CD4-positive, alpha-beta T cell treated with Interleukin-17A for 1 hour (primary cell): ENCODE results near the gene NFATC4.
"Not testable (repeated sequence)": the region's sequence is repeated elsewhere in the genome, so short reads cannot be mapped to it uniquely, and the experiment has no call there.

ENCODE experiments used
- DNase-seq: peaks from one replicate; pipeline ENCODE4 v3.0.0-alpha.2; 2020

The NFATC4 gene

DNA sequence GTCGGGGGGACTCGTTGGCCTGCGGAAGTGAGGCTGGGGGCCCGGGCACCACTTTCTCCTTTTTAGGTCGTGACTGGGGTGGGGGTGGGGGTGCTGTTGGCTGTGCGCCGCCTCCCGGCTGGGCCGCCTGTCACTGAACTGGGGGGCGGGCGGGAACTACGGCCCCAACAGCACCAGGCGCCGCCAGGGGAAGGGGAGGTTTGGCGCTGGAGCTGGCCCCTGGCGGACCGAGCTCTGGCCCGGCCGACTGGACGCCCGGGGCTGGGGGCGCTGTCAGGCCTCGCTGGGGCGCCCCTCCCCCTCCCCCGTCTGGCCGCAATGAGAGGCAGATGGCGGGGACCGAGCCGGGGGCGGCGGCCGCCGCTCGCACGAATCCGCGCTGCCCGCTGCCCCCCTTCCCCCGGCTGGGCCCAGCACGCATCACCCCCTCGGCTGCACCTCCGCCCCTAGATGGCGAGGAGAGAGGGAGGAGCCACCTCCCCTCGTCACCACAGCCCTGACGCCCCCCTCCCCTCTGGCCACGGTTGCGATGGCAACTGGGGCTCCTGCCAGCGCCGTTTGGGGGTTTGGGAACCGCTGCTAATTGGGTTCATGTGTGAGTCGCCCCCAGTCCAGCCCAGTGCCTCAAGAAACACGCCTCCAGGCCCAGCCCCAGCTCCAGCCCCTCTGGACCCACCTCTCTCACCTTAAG lies 723 bp downstream of the NFATC4 start:
- peak; percentile 42 for DNase-seq

DNA sequence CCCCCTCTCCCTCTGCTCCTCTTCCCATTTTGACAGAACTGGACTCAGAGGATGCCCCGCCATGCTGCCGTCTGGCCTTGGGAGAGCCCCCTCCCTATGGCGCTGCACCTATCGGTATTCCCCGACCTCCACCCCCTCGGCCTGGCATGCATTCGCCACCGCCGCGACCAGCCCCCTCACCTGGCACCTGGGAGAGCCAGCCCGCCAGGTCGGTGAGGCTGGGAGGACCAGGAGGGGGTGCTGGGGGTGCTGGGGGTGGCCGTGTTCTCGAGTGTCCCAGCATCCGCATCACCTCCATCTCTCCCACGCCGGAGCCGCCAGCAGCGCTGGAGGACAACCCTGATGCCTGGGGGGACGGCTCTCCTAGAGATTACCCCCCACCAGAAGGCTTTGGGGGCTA lies 1.5 kb downstream of the NFATC4 start:
- no peak for DNase-seq

GRCh38 chr14:24369907-24370687 lies 2.1 kb downstream of the NFATC4 start:
- no peak for DNase-seq

DNA sequence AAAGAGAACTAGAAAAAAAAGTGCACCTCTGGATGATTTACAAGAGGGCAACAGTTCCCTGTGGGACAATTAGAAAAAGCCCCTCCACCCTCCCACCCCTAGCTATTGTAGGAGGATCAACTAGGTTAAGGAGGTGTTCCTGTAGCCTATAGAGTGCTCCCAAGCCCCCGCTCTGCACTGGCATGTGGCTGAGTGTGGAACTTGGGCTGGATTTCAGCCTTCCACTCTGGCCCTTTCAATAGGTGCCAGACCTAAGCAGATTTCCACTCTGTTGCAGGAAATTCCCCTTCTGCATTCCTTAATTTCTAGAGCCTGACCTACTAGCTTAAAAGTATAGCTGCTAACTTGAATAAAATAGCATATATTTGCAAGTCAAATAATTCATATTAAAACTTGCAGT lies 2.8 kb downstream of the NFATC4 start:
- no peak for DNase-seq

DNA sequence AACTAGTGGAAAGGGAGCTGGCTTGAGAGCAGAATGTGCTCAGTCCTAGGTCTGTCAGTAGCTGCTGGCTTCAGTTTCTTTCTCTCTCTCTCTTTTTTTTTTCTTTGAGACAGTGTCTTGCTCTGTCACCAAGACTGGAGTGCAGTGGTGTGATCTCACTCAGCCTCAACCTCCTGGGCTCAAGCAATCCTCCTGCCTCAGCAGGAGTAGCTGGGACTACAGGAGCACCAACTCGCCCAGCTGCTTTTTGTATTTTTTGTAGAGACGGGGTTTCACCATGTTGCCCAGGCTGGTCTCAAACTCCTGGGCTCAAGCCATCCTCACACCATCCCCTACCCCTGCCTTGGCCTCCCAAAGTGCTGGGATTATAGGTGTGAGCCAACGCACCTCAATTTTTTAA lies 3.6 kb downstream of the NFATC4 start:
- DNase-seq, result not testable (repeated sequence)

- no peak for DNase-seq
These were observed 4.9 kb downstream of the NFATC4 start for GRCh38 chr14:24372701-24373416.

DNA sequence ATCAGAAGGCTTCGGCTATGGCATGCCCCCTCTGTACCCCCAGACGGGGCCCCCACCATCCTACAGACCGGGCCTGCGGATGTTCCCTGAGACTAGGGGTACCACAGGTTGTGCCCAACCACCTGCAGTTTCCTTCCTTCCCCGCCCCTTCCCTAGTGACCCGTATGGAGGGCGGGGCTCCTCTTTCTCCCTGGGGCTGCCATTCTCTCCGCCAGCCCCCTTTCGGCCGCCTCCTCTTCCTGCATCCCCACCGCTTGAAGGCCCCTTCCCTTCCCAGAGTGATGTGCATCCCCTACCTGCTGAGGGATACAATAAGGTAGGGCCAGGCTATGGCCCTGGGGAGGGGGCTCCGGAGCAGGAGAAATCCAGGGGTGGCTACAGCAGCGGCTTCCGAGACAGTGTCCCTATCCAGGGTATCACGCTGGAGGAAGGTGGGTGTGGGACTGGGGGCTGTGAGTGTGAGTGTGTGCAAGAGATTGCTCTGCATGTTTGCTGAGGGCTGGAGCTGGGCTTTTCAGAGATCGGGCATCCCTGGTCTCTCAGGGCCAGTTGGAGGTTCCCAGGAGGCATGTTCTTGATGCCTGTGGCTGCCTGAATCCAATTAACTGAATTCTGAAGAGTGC lies 8.6 kb downstream of the NFATC4 start:
- no peak for DNase-seq

GRCh38 chr14:24377126-24377525 lies 9.1 kb downstream of the NFATC4 start:
- DNase-seq, result no peak

DNA sequence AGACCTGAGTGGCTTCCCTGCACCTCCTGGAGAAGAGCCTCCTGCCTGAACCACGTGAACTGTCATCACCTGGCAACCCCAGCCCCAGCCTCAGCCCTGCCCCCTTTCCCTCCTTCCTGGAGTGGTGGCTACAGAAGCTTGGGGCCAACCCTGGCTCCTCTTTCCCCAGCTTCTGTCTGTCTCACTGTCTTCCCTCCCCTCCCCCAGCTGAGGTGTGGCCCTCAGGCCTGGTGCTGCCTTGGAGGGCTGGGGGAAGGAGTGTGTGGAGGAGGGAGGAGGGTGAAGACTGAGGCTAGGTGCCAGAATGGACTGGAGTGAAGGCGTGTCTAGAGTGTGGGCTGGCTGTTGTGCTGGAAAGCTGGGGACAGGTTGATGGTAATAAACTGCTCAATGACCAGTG lies 9.7 kb downstream of the NFATC4 start:
- no peak for DNase-seq

DNA sequence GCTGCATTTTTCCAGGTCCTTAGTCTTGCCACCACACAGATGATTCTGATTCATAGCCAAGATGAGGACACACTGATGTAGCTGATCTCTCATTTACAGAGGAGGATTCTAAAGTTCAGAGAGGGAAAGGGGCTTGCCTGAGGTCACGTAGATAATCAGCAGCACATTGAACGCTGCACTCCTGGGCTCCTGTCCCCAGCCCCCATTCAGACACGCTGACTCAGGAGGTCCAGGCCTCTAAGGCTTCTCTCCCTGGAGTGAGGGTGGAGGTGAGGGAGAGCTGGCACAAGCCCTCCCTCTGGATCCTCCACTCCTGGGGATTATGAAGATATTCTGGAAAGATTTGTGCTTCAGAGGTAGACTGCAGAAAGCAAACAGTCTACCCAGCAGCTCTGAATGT lies 10.3 kb downstream of the NFATC4 start:
- DNase-seq, result no peak

DNA sequence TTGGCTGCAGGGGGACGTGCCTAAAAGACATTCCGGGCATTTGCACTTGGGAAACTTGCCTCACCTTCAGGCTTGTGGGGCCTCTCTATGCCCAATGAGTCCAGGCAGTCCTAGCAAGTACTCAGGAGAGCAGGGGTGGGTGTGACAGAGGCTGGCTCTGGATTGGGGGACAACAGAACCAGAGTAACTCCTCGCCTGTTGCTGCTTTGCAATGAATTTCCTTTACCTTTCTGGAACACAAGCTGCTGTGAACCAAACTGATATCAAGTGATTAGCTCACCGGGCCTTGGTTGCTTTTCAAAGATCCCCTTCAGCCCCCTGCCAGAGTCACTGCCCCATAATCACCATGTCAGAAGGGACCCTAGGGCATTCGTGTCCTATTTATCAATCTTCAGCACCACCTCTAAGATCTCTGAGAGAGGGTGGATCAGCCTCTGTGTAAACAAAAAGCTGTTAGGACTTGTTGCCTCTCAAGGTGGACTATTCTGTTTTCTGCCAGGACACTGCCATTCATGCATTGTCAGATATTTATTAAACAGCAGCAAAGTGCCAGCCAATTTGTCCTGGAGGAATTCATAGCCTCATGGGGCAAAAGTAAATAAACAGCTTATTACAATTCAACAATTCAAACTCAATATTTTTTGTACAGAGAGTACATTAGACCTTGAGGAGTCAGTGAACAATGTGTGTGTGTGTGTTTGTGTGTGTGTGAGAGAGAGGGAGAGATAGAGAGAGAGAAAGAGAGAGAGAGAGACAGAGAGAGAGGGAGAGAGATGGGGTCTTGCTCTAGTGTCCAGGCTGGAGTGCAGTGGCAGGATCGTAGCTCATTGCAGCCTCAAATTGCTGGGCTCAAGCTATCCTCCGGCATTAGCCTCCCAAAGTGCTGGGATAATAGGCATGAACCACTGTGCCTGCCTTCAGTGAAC lies 11.3 kb downstream of the NFATC4 start:
- DNase-seq, result no peak

GRCh38 chr14:24379907-24380730 lies 12.1 kb downstream of the NFATC4 start:
- no peak for DNase-seq

- no peak for DNase-seq
These were observed 13.5 kb downstream of the NFATC4 start for GRCh38 chr14:24381363-24382063.

DNA sequence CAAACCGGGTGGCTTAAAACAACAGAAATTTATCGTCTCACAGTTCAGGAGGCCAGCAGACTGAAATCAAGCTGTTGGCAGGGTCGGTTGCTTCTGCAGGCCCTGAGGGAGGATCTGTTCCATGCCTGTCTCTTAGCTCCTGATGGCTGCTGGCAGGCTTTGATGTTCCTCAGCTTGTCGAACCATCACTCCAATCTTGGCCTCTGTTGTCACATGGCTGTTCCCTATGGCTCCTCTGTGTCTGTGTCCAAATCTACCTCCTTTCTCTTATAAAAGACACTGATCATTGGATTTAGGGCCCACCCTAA lies 14.0 kb downstream of the NFATC4 start:
- no peak for DNase-seq

GRCh38 chr14:24384169-24384568 lies 16.2 kb downstream of the NFATC4 start:
- no peak for DNase-seq

GRCh38 chr14:24385524-24385923 lies 17.5 kb downstream of the NFATC4 start:
- no peak for DNase-seq

- DNase-seq, result no peak
These were observed 19.0 kb downstream of the NFATC4 start for GRCh38 chr14:24387009-24387345.

GRCh38 chr14:24387579-24387978 lies 19.6 kb downstream of the NFATC4 start:
- DNase-seq, result not testable (repeated sequence)

GRCh38 chr14:24388474-24389179 lies 20.6 kb downstream of the NFATC4 start:
- DNase-seq, result no peak

- DNase-seq, result no peak
These were observed 21.4 kb downstream of the NFATC4 start for GRCh38 chr14:24389226-24389848.
